SHP77 (cell line): ENCODE measurements around the gene ROBO4.

Experiments
- DNase-seq, 2 experiments: peaks; one replicate each; lab custom pipeline; 2025; lab: John Stamatoyannopoulos, UW

ROBO4 gene

DNA sequence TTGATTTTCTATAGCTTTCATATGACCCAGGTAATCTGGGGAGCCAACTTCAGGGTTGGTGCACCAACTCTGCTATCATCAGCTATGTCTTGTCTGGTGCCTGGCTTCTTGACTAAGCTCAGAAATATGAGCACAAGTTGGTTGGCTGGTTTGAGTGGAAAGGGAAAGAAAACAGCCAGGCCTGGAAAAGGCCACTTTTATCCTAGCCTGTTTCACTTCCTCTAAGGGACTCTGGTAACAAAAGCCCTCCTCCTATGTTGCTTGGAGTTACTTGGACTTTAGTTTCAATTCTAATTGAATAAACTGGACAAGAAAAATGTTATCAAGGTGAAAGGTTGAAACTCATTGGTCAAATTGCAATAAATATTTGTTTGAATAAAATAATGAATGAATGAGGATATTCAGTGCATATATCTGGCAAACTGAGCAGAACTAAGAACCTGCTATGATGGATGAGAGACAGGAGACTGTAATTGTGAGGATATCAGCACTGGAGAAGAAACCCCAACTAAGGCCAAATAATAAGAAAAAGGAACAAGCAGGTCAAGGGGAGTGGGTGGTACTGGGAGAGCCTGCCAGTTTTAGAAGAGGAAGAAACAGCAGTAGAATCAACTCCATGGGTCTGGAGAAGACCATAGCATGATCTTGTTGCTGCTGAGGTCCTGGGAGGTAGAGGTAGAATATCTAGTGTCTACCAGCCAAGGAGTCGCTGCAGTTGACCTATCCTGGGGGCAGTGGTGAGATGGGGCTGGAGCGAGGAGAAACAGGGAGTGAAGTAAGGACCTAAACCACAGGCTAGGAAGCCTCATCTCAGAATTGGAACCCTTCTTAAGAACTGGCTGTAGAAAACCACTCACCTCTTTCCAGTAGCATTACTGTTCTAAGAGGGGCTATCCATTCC, 8.2 kb downstream of the ROBO4 start:
- no peak for DNase-seq

DNA sequence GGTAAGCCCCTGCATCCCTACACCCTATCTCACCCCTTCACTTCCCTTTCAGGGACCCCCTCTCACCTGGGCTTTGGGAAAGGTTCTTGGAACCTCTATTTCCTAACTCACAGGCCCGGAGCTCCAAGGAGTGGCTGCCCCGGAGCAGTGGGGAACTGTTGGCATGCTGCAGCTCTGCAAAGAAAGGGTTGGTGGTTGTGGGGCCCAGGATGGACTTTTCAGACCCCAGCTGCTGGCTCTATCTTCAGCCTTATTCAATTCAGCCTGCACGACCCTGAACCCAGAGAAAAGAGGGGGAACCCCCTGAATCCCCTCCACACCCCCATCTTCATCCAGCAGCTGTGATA, 10.0 kb downstream of the ROBO4 start:
- DNase-seq, result no peak

DNA sequence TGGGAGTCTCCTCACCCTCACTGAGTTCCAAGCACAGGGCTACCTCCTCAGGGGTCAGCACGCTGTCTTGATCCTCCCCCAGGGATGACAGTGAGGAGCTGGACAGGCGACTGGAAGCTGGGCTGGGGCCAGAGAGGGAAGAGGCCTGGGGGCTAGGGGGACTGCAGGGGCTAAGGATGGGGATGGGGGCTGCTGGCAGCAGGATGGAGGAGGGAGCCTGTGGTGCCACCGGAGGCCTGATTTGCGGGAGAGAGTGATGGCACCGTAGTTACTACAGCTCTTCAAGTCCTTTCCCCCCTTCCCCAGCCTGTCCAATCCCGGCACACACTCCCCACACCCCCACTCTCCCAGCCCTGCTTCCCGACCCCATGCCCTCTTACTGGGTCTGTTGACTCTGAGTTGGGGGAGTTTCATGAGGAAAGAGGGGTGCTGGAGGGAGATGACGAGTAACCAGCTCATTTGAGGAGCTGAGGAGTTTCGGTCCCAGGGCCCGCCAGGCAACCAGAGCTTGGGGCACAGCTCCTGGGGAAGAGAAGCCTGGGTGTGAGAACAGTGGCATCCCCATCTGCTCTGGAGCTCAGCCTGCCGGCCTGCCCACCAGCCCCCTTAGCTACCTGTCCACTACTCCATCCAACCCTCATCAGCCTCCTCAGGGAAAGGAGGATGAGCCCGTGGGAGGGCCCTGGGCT, 10.5 kb downstream of the ROBO4 start:
- DNase-seq, result no peak

DNA sequence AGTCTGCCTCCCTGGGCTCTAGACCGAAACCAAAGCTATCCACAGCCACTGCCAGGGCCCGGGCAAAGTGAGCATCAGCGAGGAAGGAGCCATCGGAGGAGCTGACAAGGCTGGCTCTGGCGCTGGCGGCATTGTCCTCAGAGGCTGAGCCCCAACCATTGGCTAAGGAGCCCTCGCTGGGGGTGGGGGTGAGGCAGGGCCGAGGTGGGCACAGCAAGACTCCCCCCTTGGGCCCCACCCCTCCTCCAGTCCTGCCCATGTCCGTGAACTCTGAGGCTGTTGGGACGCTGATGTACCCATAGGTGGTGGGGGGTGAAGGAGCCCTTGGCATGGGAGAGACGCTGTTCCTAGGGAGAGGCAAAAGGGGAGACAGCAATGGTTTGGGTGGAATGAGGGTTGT, 11.2 kb downstream of the ROBO4 start:
- DNase-seq, result no peak

DNA sequence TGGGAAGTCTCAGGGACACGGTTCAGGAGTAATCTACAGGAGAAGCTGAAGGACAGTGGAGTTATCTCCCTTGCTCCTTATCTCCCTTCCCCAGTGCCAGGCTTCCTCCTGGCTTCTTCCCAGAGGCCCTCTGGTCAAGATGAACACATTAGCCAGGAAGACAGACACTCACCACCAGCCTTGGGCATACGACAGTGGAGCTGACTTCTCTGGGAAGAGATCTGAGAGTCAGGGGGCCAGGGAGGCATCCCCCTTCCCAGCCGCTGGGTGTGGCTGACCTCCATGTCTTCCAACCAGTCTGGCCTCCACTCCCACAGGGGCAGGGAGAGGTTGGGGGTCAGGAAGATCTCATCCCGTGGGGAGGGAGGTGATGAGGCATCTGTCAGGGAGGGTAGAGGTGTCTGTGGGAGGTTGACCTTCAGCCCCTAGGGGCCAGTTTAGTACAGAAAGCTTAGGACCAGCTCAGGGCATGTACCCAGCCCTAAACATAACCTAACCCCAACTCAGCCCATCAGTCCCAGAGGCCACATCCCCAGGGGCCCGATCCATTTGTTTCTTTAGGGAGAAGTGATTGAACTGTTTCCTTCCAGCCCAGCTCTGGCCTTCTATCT, 12.7 kb downstream of the ROBO4 start:
- DNase-seq, result no peak

DNA sequence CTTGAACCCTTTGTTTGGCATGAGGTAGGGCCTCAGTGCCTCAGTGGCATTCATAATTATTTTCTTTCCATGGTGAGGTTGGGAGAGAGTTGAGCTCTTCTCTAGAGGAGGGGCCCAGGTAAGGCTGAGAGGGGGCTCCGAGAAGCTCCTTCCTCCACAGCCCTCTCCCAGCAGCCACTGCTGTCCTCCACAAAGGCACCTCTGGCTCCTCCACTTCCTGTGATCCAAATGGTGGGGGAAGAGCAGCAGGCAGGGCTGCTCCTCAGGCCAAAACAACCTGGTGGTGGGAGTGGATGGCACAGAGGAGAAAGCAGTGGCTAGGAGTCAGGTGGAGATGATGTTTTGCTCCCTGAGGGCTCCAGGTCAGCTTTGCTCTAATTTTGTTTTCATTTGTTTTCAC, 13.3 kb downstream of the ROBO4 start:
- no peak for DNase-seq

DNA sequence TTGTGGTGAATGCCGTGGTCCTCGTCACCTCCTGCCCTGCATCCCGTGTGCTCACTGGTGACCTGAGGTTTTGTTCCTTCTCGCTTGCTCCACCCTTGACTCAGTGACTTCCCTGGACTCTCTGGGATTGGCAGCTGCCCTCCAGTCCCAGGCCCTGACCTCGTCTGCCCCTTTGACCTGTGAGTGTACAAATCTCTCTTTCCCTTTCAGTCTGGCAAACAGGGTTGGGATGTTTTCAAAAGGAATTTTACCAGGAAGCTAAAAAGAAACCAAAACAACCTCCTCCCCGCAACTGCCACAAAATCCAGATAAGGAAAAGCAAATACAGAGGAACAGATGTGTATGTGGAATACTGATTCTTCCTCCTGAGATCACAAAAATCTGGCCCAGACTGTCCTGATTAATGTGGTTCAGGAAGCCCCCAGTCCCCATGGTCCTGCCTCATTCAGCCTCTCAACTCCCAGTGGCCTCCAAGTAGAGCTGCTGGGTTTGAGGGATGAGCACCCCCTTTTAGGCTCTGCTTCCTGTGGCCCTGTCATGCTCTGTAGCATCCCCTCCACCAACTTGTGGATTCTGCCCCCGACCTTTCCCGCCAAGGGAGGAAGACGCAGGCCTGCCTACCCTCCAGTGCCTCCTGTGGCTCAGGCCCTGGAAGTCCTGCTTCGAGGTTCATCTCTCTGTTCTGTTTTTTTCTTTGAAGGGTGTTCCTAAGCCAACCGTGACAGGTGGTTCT, 15.2 kb downstream of the ROBO4 start:
- DNase-seq, result no peak

DNA sequence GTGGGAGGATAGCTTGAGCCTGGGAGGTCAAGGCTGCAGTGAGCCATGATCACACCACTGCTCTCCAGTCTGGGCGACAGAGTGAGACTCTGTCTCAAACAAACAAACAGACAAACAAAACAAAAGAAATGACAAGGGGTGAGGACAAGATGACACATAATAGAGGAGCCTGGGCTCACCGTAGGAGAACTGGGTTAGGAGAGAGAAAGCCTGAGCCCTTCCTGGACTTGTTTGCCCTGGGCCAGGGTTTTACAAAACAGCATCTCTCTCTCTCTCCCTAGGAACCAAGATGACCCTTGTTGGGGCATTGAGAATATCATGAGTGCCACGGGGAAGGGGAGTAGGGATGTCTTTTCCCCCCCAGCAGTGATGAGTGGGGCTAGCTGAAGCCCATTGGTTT, 16.7 kb downstream of the ROBO4 start:
- no peak for DNase-seq

DNA sequence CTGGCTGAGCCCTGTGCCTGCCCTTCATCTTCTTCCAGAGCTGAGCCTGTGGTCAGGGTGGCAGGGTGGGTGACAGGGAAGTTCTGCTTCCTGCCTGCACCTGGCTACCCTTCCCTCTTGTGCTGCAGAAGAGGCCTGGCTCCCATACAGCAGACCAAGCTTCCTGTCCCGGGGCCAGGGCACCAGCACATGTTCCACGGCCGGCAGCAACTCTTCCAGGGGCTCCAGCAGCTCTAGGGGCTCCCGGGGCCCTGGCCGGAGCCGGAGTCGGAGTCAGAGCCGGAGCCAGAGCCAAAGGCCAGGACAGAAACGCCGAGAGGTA, 17.4 kb downstream of the ROBO4 start:
- no peak for DNase-seq

DNA sequence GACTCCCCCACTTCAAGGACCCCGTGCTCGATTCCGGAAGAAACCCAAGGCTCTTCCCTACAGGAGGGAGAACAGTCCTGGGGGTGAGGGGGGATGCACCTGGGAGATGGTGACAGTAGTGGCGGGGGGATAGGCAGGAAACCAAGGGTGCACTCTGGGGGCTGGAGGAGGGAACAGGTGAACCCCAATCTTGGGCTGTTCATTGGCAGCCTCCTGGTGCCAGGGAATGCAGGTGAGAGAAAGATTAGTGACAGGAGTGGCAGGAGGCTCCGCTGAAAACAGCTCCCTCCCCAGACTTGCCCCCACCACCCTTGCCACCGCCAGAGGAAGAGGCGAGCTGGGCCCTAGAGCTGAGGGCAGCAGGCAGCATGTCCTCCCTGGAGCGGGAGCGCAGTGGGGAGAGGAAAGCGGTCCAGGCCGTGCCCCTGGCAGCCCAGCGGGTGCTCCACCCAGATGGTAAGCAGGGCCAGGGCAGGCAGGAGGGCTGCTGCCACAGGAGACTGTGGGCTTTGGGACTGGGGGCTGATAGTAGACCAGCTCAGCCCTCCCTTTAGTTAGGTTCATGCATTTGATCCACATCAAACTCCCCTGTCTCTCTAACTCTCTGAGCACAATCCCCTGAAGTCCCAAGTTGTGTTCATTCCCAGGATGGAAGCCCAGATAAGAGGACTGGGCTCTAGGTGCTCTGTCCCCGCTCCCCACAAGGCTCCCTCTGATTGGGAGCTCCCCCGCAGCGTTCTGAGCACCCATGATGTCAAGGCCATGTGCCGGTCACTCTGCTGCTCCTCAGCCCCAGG, 18.0 kb downstream of the ROBO4 start:
- no peak for DNase-seq

DNA sequence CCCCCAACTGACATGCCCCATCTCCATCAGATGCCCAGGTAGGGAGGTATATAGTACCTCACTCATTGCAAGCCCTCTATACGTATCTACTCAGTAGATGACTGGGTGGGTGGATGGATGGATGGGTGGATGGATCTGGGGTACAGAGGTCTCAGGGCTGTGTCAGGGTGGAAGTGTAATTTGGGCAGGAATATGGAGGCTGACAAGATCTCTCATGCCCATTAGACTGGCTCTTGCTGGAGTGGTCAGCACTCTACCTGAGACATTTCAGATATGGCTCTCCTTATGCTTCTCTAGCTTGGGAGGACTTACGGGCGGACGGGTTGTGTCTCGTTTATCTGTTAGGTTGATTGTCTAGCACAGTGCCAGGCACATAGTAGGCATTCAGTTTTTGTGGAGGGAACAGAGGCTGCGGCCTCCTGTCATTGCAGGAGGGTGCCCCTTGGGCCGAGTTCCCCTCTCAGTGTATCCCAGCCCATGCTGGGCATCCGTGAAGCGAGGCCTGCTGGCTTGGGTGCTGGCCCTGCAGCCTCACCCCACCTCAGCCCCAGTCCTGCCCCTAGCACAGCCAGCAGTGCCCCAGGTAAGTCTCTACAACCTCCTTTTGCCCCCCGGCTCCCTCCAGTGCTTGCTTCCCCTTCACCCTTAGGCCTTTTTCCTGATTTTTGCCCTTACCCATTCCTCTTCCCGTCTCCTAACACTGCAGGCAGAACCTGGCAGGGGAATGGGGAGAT, 18.7 kb downstream of the ROBO4 start:
- DNase-seq, result no peak

DNA sequence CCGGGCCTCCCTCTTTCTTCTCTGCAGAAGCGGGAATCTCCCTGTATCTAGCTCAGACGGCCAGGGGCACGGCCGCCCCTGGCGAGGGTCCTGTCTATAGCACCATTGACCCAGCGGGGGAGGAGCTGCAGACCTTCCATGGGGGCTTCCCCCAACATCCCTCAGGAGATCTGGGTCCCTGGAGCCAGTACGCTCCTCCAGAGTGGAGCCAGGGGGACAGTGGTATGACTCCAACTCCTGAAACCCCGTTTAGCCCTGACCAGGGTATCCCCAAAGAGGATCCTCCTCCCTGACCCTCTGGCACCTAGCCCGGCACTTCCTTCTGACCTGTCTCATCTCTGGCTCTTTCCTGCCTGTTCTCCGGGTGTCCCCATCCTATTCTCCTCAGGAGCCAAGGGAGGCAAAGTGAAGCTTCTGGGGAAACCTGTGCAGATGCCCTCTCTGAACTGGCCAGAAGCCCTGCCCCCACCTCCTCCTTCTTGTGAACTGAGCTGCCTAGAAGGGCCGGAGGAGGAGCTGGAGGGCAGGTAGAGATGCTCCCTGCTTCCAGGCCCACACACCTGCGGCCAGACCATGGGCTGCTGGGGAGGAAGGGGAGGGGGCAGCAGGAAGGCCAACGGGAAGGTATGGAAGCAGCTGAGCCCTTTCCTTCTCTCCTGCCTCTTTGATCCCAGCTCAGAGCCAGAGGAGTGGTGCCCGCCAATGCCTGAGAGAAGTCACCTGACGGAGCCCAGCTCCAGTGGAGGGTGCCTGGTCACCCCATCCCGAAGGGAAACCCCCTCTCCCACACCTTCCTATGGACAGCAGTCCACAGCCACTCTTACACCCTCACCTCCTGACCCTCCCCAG, 19.5 kb downstream of the ROBO4 start:
- DNase-seq, result no peak

DNA sequence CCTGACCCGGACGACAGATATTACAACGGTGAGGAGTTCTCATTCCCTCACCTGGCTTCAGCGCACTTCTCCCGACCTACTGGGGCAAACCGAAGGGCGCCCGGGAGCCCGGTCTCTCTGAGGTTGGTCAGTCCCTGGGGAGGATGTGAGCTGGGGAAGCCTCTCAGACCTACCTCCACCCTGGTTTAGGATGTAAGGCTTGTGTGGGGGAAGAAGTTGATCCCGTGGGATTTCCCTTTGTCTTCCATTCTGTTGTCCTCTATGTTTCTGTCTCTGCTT, 20.1 kb downstream of the ROBO4 start:
- DNase-seq, result no peak

DNA sequence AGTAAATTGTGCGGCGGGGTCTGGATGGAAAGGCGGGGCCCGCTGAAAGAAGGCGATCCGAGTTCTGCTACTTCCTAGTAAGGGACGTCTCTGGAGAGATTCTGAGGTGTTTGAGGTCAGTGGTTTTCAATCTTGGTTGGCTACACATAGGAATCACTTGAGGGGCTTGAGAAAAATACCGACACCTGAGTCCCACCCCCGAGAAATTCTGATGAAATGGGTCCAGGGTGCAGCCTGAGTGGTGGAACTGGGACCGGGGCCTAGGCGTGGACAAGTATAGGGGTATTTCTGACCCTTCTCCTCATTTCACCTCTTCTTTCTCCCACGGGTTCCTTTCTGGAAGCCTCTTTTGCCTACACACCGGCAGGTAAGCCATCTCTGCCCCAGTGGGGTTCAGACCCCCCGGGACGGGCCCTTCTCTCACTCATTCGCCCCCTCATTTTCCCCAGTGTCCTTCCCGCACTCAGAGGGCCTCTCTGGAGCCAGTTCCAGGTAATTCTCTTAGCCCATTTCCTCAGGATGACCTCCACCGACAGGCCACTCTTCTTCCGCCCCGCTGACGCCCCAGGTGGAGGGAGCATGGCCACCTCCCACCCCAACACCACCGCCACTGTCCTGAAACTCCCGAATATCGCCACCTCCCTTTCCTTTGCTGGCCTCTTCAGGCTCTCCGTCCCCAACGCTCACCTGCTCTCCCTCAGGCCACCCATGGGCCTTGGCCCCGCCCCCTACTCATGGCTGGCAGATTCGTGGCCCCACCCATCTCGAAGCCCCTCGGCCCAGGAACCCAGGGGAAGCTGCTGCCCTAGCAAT, 20.6 kb downstream of the ROBO4 start:
- DNase-seq, result no peak

DNA sequence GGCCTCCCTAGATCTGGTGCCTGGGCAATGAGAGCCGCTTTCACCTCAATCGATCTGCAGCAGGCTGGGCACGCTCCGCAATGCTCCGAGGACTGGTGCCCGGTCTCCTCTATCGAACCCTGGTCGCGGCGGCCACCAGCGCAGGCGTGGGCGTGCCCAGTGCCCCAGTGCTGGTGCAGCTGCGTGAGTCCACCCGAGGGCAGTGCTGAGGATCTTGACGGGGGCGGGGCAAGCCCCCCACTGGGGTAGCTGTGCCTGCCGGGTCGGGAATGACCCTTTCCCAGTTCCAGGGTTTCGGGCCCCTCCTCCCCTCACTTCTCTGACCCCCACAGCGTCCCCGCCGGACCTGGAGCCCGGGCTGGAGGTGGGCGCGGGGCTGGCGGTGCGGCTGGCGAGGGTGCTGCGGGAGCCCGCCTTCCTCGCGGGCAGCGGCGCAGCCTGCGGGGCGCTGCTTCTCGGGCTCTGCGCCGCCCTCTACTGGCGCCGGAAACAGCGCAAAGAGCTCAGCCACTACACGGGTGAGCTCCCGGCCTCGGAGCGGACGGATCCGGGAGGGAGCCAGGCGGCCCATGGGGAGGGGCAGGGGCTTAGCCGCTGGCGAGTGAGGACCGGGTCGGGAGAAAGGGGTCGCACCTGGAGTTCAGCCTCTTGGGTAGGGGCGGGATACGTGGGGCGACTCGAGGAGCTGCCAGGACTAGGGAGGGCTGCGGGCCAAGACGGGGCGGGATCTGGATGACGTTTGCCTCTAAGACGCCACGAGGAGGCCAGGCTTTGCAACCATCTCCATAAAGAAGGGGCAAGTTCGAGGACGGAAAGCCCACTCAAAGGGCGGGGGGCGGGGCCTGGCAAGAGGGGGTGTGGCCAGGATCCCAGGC, 21.5 kb downstream of the ROBO4 start:
- peak; percentile 68 to 77 for DNase-seq

DNA sequence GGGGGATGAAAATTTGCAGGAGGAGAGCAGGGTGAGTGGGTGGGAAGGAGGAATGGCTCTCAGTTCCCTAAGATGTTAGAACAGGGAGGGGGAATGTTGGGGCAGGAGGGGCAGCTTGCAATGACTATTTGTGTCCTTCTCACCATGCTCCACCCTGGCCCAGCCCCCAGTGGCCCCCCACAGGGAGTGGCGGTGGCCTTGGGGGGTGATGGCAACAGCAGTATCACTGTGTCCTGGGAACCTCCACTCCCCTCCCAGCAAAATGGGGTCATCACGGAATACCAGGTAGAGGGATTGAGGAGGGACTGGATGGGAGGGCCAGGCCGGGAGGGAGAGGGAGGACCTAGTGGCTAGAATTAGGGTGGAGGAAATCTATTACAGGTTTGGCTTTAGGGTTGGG, 22.3 kb downstream of the ROBO4 start:
- DNase-seq, result no peak

DNA sequence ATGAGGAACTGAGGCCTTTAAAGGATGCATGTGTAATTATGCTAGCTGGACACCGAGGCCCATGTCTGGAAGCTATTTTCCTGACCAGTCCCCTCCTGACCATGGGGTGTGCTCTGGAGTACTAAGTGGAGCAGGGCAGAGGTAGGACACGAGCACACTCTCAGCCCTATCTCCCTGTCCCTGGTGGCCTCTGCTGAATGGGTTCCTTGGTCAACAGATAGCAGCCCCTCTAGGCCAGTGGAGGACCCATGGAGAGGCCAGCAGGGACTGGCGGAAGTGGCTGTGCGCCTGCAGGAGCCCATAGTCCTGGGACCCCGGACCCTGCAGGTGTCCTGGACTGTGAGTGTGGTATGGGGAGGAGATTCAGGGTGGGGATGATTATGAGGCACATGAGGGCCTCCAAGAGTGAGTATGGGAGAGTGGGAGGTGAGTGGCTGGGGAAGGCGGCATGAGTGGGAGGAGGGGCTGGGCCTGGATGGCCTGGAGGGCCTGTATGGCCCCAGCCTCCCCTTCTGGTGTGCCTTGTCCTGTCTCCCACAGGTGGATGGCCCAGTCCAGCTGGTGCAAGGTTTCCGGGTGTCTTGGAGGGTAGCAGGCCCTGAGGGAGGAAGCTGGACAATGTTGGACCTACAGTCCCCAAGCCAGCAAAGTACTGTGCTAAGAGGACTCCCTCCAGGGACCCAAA, 23.0 kb downstream of the ROBO4 start:
- DNase-seq, result no peak

DNA sequence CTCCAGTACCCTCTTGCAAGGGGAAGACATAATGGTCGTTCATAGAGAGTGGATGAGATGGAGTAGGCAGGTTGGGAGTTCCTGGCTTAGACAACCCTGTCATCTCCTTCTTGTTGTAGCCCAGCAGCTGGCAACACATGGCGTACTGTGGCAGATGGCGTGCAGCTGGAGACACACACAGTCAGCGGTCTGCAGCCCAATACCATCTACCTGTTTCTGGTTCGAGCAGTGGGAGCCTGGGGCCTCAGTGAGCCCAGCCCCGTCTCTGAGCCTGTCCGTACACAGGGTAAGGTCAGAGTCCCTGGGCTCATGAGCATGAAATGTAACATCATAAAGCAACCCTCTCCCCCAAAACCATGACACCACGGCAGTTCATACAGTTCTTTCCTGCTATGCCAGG, 23.7 kb downstream of the ROBO4 start:
- peak in 1 of 2 experiments; percentile 20 for DNase-seq
